Keratinocyte (primary cell): ENCODE data around the gene ESF1. TPM values are rescaled to one million over a fixed set of nuclear protein-coding genes. Genes with fewer than 3 reads are reported as not detected.

ENCODE experiments used
- DNase-seq: peaks from one replicate; pipeline ENCODE4 v3.0.0-alpha.2; 2011; ENCODE audit warnings: low read depth, missing footprints, low spot score
- FAIRE-seq: peaks from 2 replicates; lab custom pipeline; 2011; peaks lifted over from hg19 to GRCh38; lab: Jason Lieb, UNC
- H2AFZ ChIP-seq: 2 replicates; pipeline ENCODE4 v1.6.0; 2012; ENCODE audit warnings: low read length, control low read depth, inconsistent platforms; ENCODE audit not compliant: control insufficient read depth
- H3K27ac ChIP-seq: 2 replicates; pipeline ENCODE4 v1.5.1; 2011; ENCODE audit warnings: low read length; ENCODE audit not compliant: control insufficient read depth, insufficient read depth
- H3K27me3 ChIP-seq: 3 replicates; pipeline ENCODE4 v1.6.0; 2011; ENCODE audit warnings: low read length; ENCODE audit not compliant: control insufficient read depth, insufficient read depth; ENCODE audit errors: extremely low read depth
- H3K36me3 ChIP-seq, 2 experiments: 2 replicates in 1 of 2; 3 replicates in 1 of 2; pipeline ENCODE4 v1.5.1; 2011; ENCODE audit warnings: low read length in 2 of 2, mild to moderate bottlenecking in 1 of 2; ENCODE audit not compliant: control insufficient read depth in 2 of 2, insufficient read depth in 2 of 2; ENCODE audit errors: extremely low read depth in 1 of 2
- H3K4me1 ChIP-seq: 3 replicates; pipeline ENCODE4 v1.5.1; 2011; ENCODE audit warnings: low read length; ENCODE audit not compliant: control insufficient read depth, insufficient read depth; ENCODE audit errors: extremely low read depth
- H3K4me2 ChIP-seq: 3 replicates; pipeline ENCODE4 v1.6.0; 2011; ENCODE audit warnings: low read depth, low read length; ENCODE audit not compliant: control insufficient read depth, insufficient read depth; ENCODE audit errors: extremely low read depth
- H3K4me3 ChIP-seq, 3 experiments: fragments of 200-600 bp in 1 of 3; sonication (generic) in 1 of 3; 2 replicates in 2 of 3; 3 replicates in 1 of 3; pipeline ENCODE4 v1.5.1; 2011 to 2016; ENCODE audit warnings: low read length in 3 of 3, mild to moderate bottlenecking in 3 of 3, control low read depth in 2 of 3, inconsistent platforms in 1 of 3, low read depth in 1 of 3, mixed read lengths in 1 of 3, mixed run types in 1 of 3, moderate library complexity in 1 of 3; ENCODE audit not compliant: control insufficient read depth in 2 of 3, insufficient read depth in 2 of 3; ENCODE audit errors: extremely low read depth in 1 of 3
- H3K79me2 ChIP-seq: 2 replicates; pipeline ENCODE4 v1.6.0; 2012; ENCODE audit warnings: low read length; ENCODE audit not compliant: control insufficient read depth, insufficient read depth
- H3K9ac ChIP-seq: 3 replicates; pipeline ENCODE4 v1.6.0; 2011; ENCODE audit warnings: low read length; ENCODE audit not compliant: control insufficient read depth, insufficient read depth; ENCODE audit errors: extremely low read depth
- H3K9me1 ChIP-seq: 3 replicates; pipeline ENCODE4 v1.6.0; 2011; ENCODE audit warnings: low read length; ENCODE audit not compliant: control insufficient read depth, insufficient read depth; ENCODE audit errors: extremely low read depth
- H3K9me3 ChIP-seq: 2 replicates; pipeline ENCODE4 v1.5.1; 2012; ENCODE audit warnings: low read depth, low read length; ENCODE audit not compliant: control insufficient read depth
- H4K20me1 ChIP-seq: 3 replicates; pipeline ENCODE4 v1.6.0; 2011; ENCODE audit warnings: low read length; ENCODE audit not compliant: control insufficient read depth, insufficient read depth; ENCODE audit errors: extremely low read depth
- CTCF ChIP-seq, 3 experiments: IDR thresholded peaks in 1 of 3; conservative IDR thresholded peaks in 1 of 3; optimal IDR thresholded peaks in 1 of 3; 2 replicates in 2 of 3; 3 replicates in 1 of 3; pipeline versions ENCODE3 to v1.5.1; 2011; ENCODE audit warnings: low read length in 3 of 3, mild to moderate bottlenecking in 3 of 3, moderate library complexity in 2 of 3, control low read depth in 1 of 3, inconsistent platforms in 1 of 3; ENCODE audit not compliant: insufficient read depth in 2 of 3; ENCODE audit errors: extremely low read depth in 1 of 3
- EZH2 ChIP-seq: IDR thresholded peaks from one replicate; pipeline ENCODE4 v1.6.1; 2012; ENCODE audit warnings: inconsistent platforms, mild to moderate bottlenecking, low read length, moderate library complexity
- dilution Hi-C: fragments of 300-500 bp; cut with MboI; formaldehyde crosslinking; loops from one replicate; pipeline ENCODE4 v1.7.0; 2020; ENCODE audit warnings: low sequenced_read_pairs; ENCODE audit not compliant: extremely low pct_ligation_motif_present
- polyA plus RNA-seq, 5 experiments: library from polyadenylated mRNA; depleted of rRNA in 3 of 5; stranded (reverse) in 3 of 5; stranded (forward) in 1 of 5; unstranded in 1 of 5; fragments of >200 nt; gene quantifications; 1 replicate in 1 of 5; 2 replicates in 3 of 5; 3 replicates in 1 of 5; pipeline versions ENCODE4 v1.2.1 to v1.2.3, GENCODE V29; 2011 to 2012; ENCODE audit warnings: missing spikeins in 2 of 5, low read depth in 1 of 5, low replicate concordance in 1 of 5

The ESF1 gene
- polyA plus RNA-seq, 1 donor (not counting 4 experiments of a cell fraction or from before 2014, with no cell fraction given), result 10.8 TPM

GRCh38 chr20:13708234-13708633 is 76.5 kb downstream of the ESF1 start:
- no peak for TF ChIP-seq CTCF (optimal IDR thresholded peaks at IDR 0.05 in 1 of 3, IDR thresholded peaks at IDR 0.05 in 1 of 3, conservative IDR thresholded peaks at IDR 0.05 in 1 of 3; ENCODE audit: extremely low read depth in 1 of 3, insufficient read depth in 2 of 3, low read length in 3 of 3)
- no peak for TF ChIP-seq EZH2
- Histone ChIP-seq H3K27ac (no peak overlapping the region), H4K20me1 (no peaks in the 10 kb centered on the region), H3K9me3 (no peaks in the 10 kb centered on the region), H3K4me2 (no peak overlapping the region), H3K4me1 (no peaks in the 10 kb centered on the region), H2AFZ (no peak overlapping the region), H3K36me3 (no peaks in the 10 kb centered on the region), H3K4me3 (no peak overlapping the region), H3K9me1 (no peaks in the 10 kb centered on the region), H3K27me3 (no peaks in the 10 kb centered on the region), H3K9ac (no peak overlapping the region), H3K79me2 (no peaks in the 10 kb centered on the region)
- dilution Hi-C loops, result no loop called here
- FAIRE-seq, result no peak
- DNase-seq, result no peak

DNA sequence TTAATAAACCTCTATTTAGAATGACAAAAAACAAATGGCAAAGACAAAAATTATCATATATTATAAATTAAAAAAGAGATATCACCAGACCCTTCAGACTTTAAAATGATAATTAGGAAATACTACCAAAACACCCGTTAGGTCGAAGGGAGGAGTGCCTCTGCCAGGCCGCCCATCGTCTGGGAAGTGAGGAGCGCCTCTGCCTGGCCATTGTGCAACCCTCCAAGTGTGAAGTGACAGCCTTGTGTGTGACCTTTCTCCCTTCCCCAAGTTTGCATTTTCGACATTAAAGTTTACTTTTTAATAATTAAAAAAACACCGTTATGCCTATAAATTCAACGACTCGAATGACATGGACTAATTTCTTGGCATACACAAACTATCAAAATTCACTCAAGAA is 81.5 kb downstream of the ESF1 start:
- FAIRE-seq (no peak), DNase-seq (no peak)
- Histone ChIP-seq H3K9me3 (no peaks in the 10 kb centered on the region), H3K9ac (no peak overlapping the region), H3K4me2 (no peak overlapping the region), H3K79me2 (no peaks in the 10 kb centered on the region), H3K4me3 (no peak overlapping the region), H3K27me3 (no peaks in the 10 kb centered on the region), H2AFZ (no peak overlapping the region), H4K20me1 (no peaks in the 10 kb centered on the region), H3K36me3 (no peaks in the 10 kb centered on the region), H3K4me1 (no peaks in the 10 kb centered on the region), H3K27ac (no peak overlapping the region), H3K9me1 (no peaks in the 10 kb centered on the region)
- TF ChIP-seq EZH2, result no peak
- no peak for TF ChIP-seq CTCF (optimal IDR thresholded peaks at IDR 0.05 in 1 of 3, IDR thresholded peaks at IDR 0.05 in 1 of 3, conservative IDR thresholded peaks at IDR 0.05 in 1 of 3; ENCODE audit: extremely low read depth in 1 of 3, insufficient read depth in 2 of 3, low read length in 3 of 3)
- dilution Hi-C loops, result no loop called here
